ENCODE data around the gene ATE1.

GRCh38 chr10:121959671-121960070 lies 31.8 kb upstream of the ATE1 start:
- TF ChIP-seq CTCF (IDR thresholded peaks at IDR 0.05) (no peak), POLR2A (IDR thresholded peaks at IDR 0.05) (no peak), POLR2AphosphoS5 (IDR thresholded peaks at IDR 0.05; ENCODE audit: insufficient read depth in 1 of 2, low read depth in 1 of 2) (no peak)

Data from vagina (tissue), 2 donors.